Activated naive CD4-positive, alpha-beta T cell treated with anti-CD3 and anti-CD28 coated beads, Interleukin-2, amount 10 ng/mL, durations not matched to agents 7 days and 5 days (primary cell): Measurements from ENCODE around the gene PRKN.

ENCODE experiments used
- CTCF ChIA-PET: fragments of 350-600 bp; sonication (Branson Sonifier 250); formaldehyde crosslinking; loops from one replicate; lab custom pipeline; 2021; ENCODE audit warnings: antibody characterized with exemption; lab: Charles Lee
- DNase-seq: peaks from one replicate; pipeline ENCODE4 v3.0.0-alpha.2; 2020
- H3K27ac Mint-ChIP-seq: one replicate; pipeline ENCODE4 v1.8.0; 2021; ENCODE audit warnings: mild to moderate bottlenecking, moderate library complexity, mixed read lengths
- H3K27me3 Mint-ChIP-seq: one replicate; pipeline ENCODE4 v1.8.0; 2021; ENCODE audit warnings: mild to moderate bottlenecking, mixed read lengths
- H3K36me3 Mint-ChIP-seq: one replicate; pipeline ENCODE4 v1.8.0; 2021; ENCODE audit warnings: mixed read lengths
- H3K4me1 Mint-ChIP-seq: one replicate; pipeline ENCODE4 v1.8.0; 2021; ENCODE audit warnings: mixed read lengths
- H3K4me3 Mint-ChIP-seq: one replicate; pipeline ENCODE4 v1.8.0; 2021; ENCODE audit warnings: mild to moderate bottlenecking, moderate library complexity, mixed read lengths
- H3K9me3 Mint-ChIP-seq: one replicate; pipeline ENCODE4 v1.8.0; 2021; ENCODE audit warnings: mixed read lengths

The PRKN gene

GRCh38 chr6:162343936-162344645 is 383.5 kb downstream of the PRKN start:
- H3K27ac Mint-ChIP-seq, result no peak overlapping the region
- H3K4me1 Mint-ChIP-seq, result no peaks in the 10 kb centered on the region
- H3K9me3 Mint-ChIP-seq, result no peaks in the 10 kb centered on the region
- H3K27me3 Mint-ChIP-seq, result no peaks in the 10 kb centered on the region
- H3K4me3 Mint-ChIP-seq, result no peak overlapping the region
- H3K36me3 Mint-ChIP-seq, result no peaks in the 10 kb centered on the region
- DNase-seq, result no peak
- CTCF ChIA-PET, result no interaction called here

- H3K27me3 Mint-ChIP-seq, result no peaks in the 10 kb centered on the region
- no peak overlapping the region for H3K27ac Mint-ChIP-seq
- no peaks in the 10 kb centered on the region for H3K4me1 Mint-ChIP-seq
- CTCF ChIA-PET, result no interaction called here
- H3K36me3 Mint-ChIP-seq, result no peaks in the 10 kb centered on the region
- DNase-seq, result no peak
- H3K4me3 Mint-ChIP-seq, result no peak overlapping the region
- H3K9me3 Mint-ChIP-seq, result no peaks in the 10 kb centered on the region
These were observed 384.2 kb downstream of the PRKN start for GRCh38 chr6:162343198-162343935.

- no peak overlapping the region for H3K4me3 Mint-ChIP-seq
- H3K9me3 Mint-ChIP-seq, result peaks cover 8% of the 10 kb centered on the region
- H3K36me3 Mint-ChIP-seq, result no peaks in the 10 kb centered on the region
- H3K27ac Mint-ChIP-seq, result no peak overlapping the region
- H3K4me1 Mint-ChIP-seq, result no peaks in the 10 kb centered on the region
- no peaks in the 10 kb centered on the region for H3K27me3 Mint-ChIP-seq
- CTCF ChIA-PET, result no interaction called here
- no peak for DNase-seq
These were observed 390.2 kb downstream of the PRKN start for GRCh38 chr6:162337412-162337811.

GRCh38 chr6:162336359-162336758 is 391.2 kb downstream of the PRKN start:
- CTCF ChIA-PET, result no interaction called here
- H3K4me3 Mint-ChIP-seq, result no peak overlapping the region
- H3K27me3 Mint-ChIP-seq, result no peaks in the 10 kb centered on the region
- no peaks in the 10 kb centered on the region for H3K4me1 Mint-ChIP-seq
- no peaks in the 10 kb centered on the region for H3K36me3 Mint-ChIP-seq
- DNase-seq, result no peak
- no peak overlapping the region for H3K27ac Mint-ChIP-seq
- H3K9me3 Mint-ChIP-seq, result peaks cover 10% of the 10 kb centered on the region

GRCh38 chr6:162332365-162332764 is 395.2 kb downstream of the PRKN start:
- H3K27me3 Mint-ChIP-seq, result no peaks in the 10 kb centered on the region
- no peak overlapping the region for H3K4me3 Mint-ChIP-seq
- H3K27ac Mint-ChIP-seq, result no peak overlapping the region
- no peaks in the 10 kb centered on the region for H3K36me3 Mint-ChIP-seq
- H3K4me1 Mint-ChIP-seq, result no peaks in the 10 kb centered on the region
- DNase-seq, result no peak
- CTCF ChIA-PET, result no interaction called here
- peaks cover 14% of the 10 kb centered on the region for H3K9me3 Mint-ChIP-seq

GRCh38 chr6:162331911-162332310 is 395.7 kb downstream of the PRKN start:
- Mint-ChIP-seq H3K27me3 (no peaks in the 10 kb centered on the region), H3K36me3 (no peaks in the 10 kb centered on the region), H3K27ac (no peak overlapping the region), H3K4me1 (no peaks in the 10 kb centered on the region), H3K9me3 (peaks cover 14% of the 10 kb centered on the region), H3K4me3 (no peak overlapping the region)
- CTCF ChIA-PET, result no interaction called here
- DNase-seq, result no peak

- Mint-ChIP-seq H3K27ac (no peak overlapping the region), H3K4me1 (no peaks in the 10 kb centered on the region), H3K4me3 (no peak overlapping the region), H3K36me3 (no peaks in the 10 kb centered on the region), H3K27me3 (no peaks in the 10 kb centered on the region), H3K9me3 (peaks cover 9% of the 10 kb centered on the region)
- DNase-seq, result no peak
- CTCF ChIA-PET, result no interaction called here
These were observed 401.7 kb downstream of the PRKN start for GRCh38 chr6:162325826-162326225.

- CTCF ChIA-PET, result no interaction called here
- H3K27ac Mint-ChIP-seq, result no peak overlapping the region
These were observed 402.5 kb downstream of the PRKN start for GRCh38 chr6:162325051-162325450.

GRCh38 chr6:162315291-162315690 is 412.3 kb downstream of the PRKN start:
- H3K4me3 Mint-ChIP-seq, result no peak overlapping the region
- H3K27ac Mint-ChIP-seq, result no peak overlapping the region
- no peak for DNase-seq
- H3K9me3 Mint-ChIP-seq, result no peaks in the 10 kb centered on the region
- H3K36me3 Mint-ChIP-seq, result no peaks in the 10 kb centered on the region
- H3K27me3 Mint-ChIP-seq, result no peaks in the 10 kb centered on the region
- H3K4me1 Mint-ChIP-seq, result no peaks in the 10 kb centered on the region
- CTCF ChIA-PET, result no interaction called here

More at GRCh38 chr6:162325051-162325450, 402.5 kb downstream of the PRKN start:
- Mint-ChIP-seq H3K36me3 (no peaks in the 10 kb centered on the region), H3K4me1 (no peaks in the 10 kb centered on the region), H3K4me3 (no peak overlapping the region), H3K9me3 (peaks cover 8% of the 10 kb centered on the region), H3K27me3 (no peaks in the 10 kb centered on the region)
- DNase-seq, result no peak

GRCh38 chr6:162313922-162314660 is 413.5 kb downstream of the PRKN start:
- no peak for DNase-seq
- Mint-ChIP-seq H3K36me3 (no peaks in the 10 kb centered on the region), H3K9me3 (no peaks in the 10 kb centered on the region), H3K4me3 (no peak overlapping the region), H3K27ac (no peak overlapping the region), H3K4me1 (no peaks in the 10 kb centered on the region), H3K27me3 (no peaks in the 10 kb centered on the region)
- CTCF ChIA-PET, result no interaction called here

GRCh38 chr6:162307865-162308264 is 419.7 kb downstream of the PRKN start:
- CTCF ChIA-PET, result no interaction called here
- Mint-ChIP-seq H3K27ac (no peak overlapping the region), H3K4me1 (no peaks in the 10 kb centered on the region), H3K9me3 (no peaks in the 10 kb centered on the region), H3K27me3 (no peaks in the 10 kb centered on the region), H3K4me3 (no peak overlapping the region), H3K36me3 (no peaks in the 10 kb centered on the region)
- no peak for DNase-seq

- Mint-ChIP-seq H3K36me3 (no peaks in the 10 kb centered on the region), H3K27me3 (no peaks in the 10 kb centered on the region), H3K27ac (no peak overlapping the region), H3K4me1 (no peaks in the 10 kb centered on the region), H3K4me3 (no peak overlapping the region), H3K9me3 (no peaks in the 10 kb centered on the region)
- CTCF ChIA-PET, result no interaction called here
- no peak for DNase-seq
These were observed 420.9 kb downstream of the PRKN start for GRCh38 chr6:162306616-162307015.

- no peak for DNase-seq
- Mint-ChIP-seq H3K4me3 (no peak overlapping the region), H3K27me3 (no peaks in the 10 kb centered on the region), H3K4me1 (no peaks in the 10 kb centered on the region), H3K9me3 (no peaks in the 10 kb centered on the region), H3K36me3 (no peaks in the 10 kb centered on the region), H3K27ac (no peak overlapping the region)
- CTCF ChIA-PET, result no interaction called here
These were observed 426.4 kb downstream of the PRKN start for GRCh38 chr6:162301128-162301527.

GRCh38 chr6:162294029-162294428 is 433.5 kb downstream of the PRKN start:
- no peak overlapping the region for H3K4me3 Mint-ChIP-seq
- no peaks in the 10 kb centered on the region for H3K36me3 Mint-ChIP-seq
- CTCF ChIA-PET, result no interaction called here
- DNase-seq, result no peak
- no peaks in the 10 kb centered on the region for H3K27me3 Mint-ChIP-seq
- no peak overlapping the region for H3K27ac Mint-ChIP-seq
- no peaks in the 10 kb centered on the region for H3K9me3 Mint-ChIP-seq
- H3K4me1 Mint-ChIP-seq, result no peaks in the 10 kb centered on the region

GRCh38 chr6:162292915-162293314 is 434.7 kb downstream of the PRKN start:
- no peaks in the 10 kb centered on the region for H3K36me3 Mint-ChIP-seq
- CTCF ChIA-PET, result no interaction called here
- no peak overlapping the region for H3K4me3 Mint-ChIP-seq
- no peaks in the 10 kb centered on the region for H3K9me3 Mint-ChIP-seq
- no peaks in the 10 kb centered on the region for H3K27me3 Mint-ChIP-seq
- no peak for DNase-seq
- H3K27ac Mint-ChIP-seq, result no peak overlapping the region
- no peaks in the 10 kb centered on the region for H3K4me1 Mint-ChIP-seq
